RKO (cell line): ENCODE results near the gene ERGIC2.

ENCODE experiments used
- DNase-seq: peaks from one replicate; pipeline ENCODE4 v3.0.0-alpha.2; 2016; ENCODE audit warnings: low spot score

ERGIC2 gene

GRCh38 chr12:29374913-29375312 lies 6.1 kb downstream of the ERGIC2 start:
- no peak for DNase-seq

- DNase-seq = no peak
These were observed 7.0 kb downstream of the ERGIC2 start for GRCh38 chr12:29374012-29374411.

- DNase-seq = no peak
These were observed 15.9 kb downstream of the ERGIC2 start for GRCh38 chr12:29365091-29365490.

- DNase-seq = no peak
These were observed 26.0 kb downstream of the ERGIC2 start for GRCh38 chr12:29354954-29355353.

GRCh38 chr12:29350080-29350479 lies 30.9 kb downstream of the ERGIC2 start:
- peak; percentile 8 for DNase-seq

- no peak for DNase-seq
These were observed 34.1 kb downstream of the ERGIC2 start for GRCh38 chr12:29346769-29347421.

- DNase-seq = no peak
These were observed 37.8 kb downstream of the ERGIC2 start for GRCh38 chr12:29343022-29343799.

- DNase-seq = no peak
These were observed 43.6 kb downstream of the ERGIC2 start for GRCh38 chr12:29337325-29337724.

GRCh38 chr12:29334937-29335336 lies 46.0 kb downstream of the ERGIC2 start:
- no peak for DNase-seq

- DNase-seq = no peak
These were observed 47.8 kb downstream of the ERGIC2 start for GRCh38 chr12:29333178-29333577.

- no peak for DNase-seq
These were observed 51.6 kb downstream of the ERGIC2 start for GRCh38 chr12:29329411-29329810.

- no peak for DNase-seq
These were observed 58.8 kb downstream of the ERGIC2 start for GRCh38 chr12:29322157-29322556.

- DNase-seq = peak; percentile 81
These were observed 60.5 kb downstream of the ERGIC2 start for GRCh38 chr12:29320295-29321085.

GRCh38 chr12:29317556-29318363 lies 63.2 kb downstream of the ERGIC2 start:
- DNase-seq = peak; percentile 88

- DNase-seq = no peak
These were observed 64.2 kb downstream of the ERGIC2 start for GRCh38 chr12:29316752-29317151.

GRCh38 chr12:29314416-29314815 lies 66.6 kb downstream of the ERGIC2 start:
- DNase-seq = no peak

GRCh38 chr12:29310899-29311298 lies 70.1 kb downstream of the ERGIC2 start:
- no peak for DNase-seq

GRCh38 chr12:29309320-29309902 lies 71.6 kb downstream of the ERGIC2 start:
- peak; percentile 46 for DNase-seq

- no peak for DNase-seq
These were observed 74.3 kb downstream of the ERGIC2 start for GRCh38 chr12:29306682-29307081.

GRCh38 chr12:29306266-29306665 lies 74.7 kb downstream of the ERGIC2 start:
- no peak for DNase-seq

GRCh38 chr12:29304388-29304787 lies 76.6 kb downstream of the ERGIC2 start:
- DNase-seq = no peak

- DNase-seq = no peak
These were observed 79.9 kb downstream of the ERGIC2 start for GRCh38 chr12:29301114-29301513.
